Suppressor macrophage treated with lipopolysaccharide for 4 hours (primary cell): Measurements from ENCODE around the gene CDC14B.
"Not testable (repeated sequence)": the region's sequence is repeated elsewhere in the genome, so short reads cannot be mapped to it uniquely, and the experiment has no call there.

Source experiments
- DNase-seq: peaks from one replicate; pipeline ENCODE4 v3.0.0-alpha.2; 2020

CDC14B gene

DNA sequence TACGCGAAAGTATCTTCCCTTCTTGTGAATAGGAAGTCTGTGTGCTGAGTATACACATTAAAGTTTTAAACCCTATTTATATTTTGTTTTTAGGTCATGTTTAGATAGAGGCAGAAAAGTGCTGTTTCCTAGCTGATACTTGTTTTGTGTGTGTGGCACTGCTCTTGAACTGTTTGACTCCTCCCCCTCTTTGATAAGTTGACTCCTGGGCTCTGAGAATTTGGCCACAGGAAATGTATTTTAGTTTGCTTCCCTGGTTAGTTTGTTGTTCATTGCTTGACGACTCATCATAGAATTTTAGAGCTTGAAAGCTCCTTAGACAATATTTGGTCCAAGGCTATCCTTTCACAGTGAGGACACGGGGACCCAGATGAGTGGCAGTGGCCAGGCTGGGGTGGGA lies 2.0 kb upstream of the CDC14B start:
- DNase-seq = no peak

DNA sequence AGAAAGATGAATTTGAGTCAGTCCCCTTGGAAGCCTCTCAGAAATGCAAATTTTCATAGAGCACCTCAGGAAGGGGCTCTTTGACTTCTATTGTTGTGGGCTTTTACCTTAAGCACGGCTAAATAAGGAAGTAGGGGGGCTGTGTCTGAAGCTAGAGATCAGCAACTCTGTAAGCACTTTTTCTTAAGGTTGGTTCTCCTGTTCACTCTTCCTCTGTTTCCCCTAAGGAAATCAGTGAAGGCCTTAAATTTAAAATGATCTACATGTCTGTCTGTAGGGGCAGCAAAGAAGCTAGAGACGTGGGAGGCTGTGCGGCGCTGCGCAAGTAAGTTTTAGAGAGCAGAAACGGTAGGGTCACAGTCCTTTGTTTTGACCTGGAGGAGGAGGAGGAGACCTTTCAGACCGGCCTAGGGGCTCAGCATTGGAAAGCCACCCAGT lies 1.2 kb upstream of the CDC14B start:
- DNase-seq = no peak

DNA sequence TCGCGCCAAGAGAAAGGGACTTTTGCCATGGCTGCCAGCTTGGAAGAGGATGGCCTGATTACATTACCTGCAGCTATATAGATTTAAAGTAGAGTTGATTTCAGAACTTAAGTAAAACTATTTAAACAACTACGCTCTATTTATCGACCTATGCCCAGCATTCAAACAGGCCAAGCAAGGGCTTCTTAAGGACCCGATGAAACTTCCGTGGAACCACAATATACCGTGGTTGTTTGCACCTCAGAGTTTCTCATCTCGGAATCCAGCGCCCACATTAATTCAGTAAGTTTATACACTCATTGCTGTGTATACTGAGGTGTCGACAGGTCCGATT lies 505 bp upstream of the CDC14B start:
- DNase-seq = no peak

DNA sequence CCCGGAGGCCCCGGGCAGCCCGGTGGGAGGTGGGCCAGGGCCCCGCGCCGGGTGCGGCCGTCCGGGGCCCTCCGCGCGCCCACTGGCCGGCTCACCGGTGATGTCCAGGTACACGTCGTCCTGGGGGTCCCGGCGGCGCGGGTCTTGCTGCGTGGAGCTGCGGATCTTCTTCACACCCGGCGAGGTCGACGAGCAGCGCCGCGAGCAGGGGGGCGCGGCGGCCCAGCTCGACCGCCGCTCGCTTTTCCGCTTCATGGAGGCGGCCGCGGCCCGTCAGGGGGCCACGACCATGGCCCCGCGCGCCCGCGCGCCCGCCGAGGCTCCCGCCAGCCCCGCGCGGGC lies 548 bp downstream of the CDC14B start:
- DNase-seq = no peak

DNA sequence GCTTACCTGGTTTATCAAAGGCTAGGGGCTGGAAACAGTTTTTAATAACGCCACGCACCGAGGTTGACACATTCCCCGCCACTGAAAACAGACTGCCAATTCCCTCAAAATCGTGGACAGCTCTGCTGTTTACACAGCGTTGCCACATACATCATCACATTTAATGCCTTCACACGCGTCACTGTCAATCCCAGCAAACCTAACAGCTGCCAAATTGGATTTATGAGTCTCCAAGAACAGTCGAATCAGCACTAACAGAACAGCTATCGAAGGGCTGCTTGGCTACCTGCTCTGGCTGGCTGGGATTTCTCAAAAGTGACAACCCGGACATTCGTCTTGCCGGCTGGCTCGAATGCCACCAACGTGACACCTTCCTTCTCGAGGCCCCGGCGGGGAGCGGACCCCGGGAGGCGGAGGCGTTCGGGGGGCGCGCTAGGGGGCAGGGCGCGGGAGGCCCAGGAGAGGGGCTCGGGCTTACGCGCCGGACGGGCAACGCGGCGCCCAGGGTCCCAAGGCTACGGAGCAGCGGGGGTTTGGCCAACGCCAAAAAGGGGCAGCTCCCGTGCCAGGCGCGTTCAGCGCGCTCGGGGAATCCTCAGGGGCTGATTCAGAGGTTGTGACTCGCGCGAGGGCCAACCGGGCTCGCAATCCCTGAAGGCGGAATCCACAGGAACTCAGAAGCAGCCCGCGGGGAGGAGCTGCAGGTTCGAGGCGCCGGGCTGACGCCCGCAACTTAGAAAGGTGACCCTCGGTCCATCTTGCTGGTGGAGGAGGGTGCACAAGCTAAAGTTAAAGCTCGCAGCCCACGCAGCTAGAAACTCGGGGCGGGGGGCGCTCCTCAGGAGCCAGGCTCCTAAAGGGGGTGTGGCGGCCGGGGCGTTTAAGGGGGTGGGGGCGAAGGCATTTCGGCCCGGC lies 1.2 kb downstream of the CDC14B start:
- peak; percentile 33 for DNase-seq

DNA sequence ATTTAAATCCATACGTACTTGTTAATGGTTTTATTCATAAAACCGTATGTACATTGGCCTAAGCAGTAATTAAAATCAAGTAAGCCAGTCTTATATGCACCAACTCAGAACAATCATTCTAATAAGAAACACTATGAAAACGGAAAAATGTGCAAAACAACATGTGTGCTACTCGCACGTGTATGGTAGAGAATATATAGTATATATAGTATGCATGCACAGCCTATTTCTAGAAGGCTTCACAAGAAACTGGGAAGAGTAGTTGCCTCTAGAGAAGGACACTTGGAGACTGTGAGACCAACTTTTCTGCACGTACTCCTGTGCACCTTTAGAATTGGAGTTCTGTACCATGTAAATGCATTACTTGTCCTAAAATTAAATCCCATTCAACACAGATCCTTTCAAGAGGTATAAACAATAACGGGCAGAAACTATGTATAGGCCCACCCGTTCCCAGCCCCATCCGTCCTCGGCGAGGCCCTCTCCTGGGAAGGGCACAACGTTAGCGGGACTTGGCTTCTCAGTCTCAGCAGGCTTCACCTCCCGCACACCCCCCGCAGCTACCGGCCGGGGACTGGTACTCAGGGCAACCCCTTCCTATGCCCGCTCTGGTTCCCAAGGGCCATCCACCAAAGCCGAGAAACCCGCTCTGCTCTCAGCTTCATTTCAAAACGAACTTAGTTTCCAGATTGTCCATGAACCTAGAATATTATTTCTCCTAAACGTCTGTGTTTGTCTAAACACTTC lies 2.0 kb downstream of the CDC14B start:
- no peak for DNase-seq

- no peak for DNase-seq
These were observed 2.7 kb downstream of the CDC14B start for GRCh38 chr9:96616817-96617438.

DNA sequence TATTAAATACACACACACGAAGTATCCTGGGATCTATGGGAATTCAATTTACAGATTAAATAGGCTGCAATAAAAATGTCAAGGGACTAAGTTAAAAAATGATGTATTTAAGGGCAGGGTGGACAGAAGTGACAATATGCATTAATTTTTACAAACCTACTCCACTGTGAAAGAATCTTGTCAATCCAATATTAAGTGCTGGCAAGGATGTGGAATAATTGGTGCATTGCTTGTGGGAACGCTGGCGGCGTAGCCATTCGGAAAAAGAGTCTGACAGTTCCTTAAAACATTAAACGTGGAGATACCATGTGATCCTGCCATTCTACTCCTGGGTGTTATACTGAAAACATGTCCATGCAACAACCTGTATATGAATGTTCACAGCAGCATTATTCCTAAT lies 4.2 kb downstream of the CDC14B start:
- no peak for DNase-seq

GRCh38 chr9:96614664-96615063 lies 5.0 kb downstream of the CDC14B start:
- DNase-seq = not testable (repeated sequence)

DNA sequence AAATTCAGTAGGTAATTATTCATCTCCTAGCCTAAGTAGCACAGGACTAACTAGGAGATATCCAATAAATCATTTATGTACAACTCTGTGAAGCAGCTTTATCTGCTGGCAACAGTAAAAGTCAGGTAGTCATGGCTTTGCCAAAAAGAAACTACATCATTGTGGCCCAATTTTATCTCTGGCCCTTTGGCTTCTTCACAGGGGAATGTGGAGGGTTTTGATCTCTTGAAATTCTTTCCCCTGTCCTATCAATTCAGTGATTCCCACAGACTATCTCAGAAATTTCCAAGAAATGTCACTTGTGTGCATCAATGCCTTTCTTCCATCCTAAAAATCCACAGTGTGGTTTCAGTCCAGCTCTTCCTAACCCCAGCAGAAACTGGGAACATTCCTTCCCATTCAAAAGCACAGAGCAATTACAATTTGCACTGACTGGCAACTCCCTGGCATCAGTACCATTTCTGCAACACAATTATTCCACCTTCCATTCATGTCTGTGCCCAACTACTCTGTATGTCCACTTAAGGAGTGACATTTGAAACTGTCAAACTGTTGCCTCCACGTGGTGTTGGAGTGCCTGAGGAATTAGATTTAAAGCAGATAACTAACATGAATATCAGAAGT lies 6.6 kb downstream of the CDC14B start:
- no peak for DNase-seq

DNA sequence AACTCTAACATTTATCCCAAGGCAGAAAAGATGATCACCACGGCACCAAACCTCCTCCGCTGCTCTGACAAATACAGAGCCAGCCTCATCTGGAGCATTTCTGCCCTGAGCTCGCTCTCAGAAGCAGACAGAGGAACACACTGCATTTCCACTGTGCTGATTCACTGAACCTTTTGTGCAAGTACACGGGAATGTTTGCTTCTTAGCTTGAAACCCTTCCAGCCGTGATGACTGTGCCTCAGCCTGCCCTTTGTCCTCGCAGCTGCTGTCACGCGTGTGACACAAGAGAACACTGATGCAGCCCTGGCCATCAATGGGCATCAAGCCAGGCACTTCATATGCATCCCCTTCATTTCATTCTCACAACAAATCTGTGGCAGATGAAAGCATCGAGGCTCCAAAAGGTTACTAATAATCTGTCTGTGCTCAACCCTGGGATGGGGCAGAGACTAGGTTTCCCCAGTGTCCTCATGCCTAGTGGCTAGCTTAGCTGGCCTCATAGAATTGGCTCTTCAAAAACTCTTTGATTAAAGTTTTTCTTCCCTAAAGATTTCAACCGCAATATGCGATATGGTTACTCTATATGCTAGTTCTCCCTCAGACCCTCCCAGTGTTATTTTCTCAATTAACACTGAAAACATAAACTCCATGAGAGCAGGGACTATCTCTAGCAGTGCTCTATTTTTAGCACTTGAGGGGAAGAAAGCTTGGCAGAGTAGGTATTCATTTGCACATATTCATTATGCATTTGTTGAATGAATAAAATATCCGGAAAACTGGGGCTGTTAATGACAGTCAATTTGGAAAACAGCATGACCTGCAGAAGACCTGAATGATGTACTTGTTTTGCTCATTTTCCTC lies 7.3 kb downstream of the CDC14B start:
- DNase-seq = no peak

GRCh38 chr9:96611302-96611701 lies 8.3 kb downstream of the CDC14B start:
- no peak for DNase-seq

DNA sequence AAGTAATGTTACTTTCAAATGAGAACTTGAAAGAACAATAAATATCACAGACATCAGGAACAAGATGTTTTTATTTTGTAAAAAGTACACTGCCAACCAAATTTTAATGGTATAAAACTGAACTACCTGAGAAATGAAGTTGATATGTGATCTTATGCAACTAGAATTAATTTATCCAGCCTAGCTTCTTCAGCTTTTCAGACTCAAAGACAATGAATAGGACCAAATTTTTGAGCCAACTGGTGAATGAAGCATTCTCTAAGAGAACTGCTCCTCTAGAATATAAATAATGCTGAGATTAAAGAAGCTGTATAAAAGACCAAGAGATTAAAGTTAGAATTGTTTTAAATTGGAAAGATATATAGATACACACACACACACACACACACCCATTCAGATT lies 9.9 kb downstream of the CDC14B start:
- DNase-seq = no peak

GRCh38 chr9:96607971-96608370 lies 11.7 kb downstream of the CDC14B start:
- DNase-seq = no peak

DNA sequence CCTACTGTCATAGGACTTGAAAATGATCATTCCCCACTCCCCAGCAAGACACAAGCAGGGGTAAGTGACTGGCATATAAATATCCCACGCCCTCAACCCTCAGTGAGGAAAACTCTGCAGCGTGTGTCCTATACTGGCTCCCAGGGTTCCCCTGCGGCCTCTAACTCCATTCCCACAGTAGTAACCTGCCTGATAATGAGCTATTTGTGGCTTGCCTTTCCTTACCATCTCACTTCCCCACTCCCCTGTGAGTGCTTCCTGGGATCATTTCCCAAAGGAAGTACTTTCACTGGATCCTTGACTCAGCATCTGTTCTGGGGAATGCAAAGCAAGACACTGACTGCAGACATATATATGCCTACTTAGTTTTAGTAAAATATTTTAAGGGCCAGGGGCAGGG lies 14.3 kb downstream of the CDC14B start:
- no peak for DNase-seq

DNA sequence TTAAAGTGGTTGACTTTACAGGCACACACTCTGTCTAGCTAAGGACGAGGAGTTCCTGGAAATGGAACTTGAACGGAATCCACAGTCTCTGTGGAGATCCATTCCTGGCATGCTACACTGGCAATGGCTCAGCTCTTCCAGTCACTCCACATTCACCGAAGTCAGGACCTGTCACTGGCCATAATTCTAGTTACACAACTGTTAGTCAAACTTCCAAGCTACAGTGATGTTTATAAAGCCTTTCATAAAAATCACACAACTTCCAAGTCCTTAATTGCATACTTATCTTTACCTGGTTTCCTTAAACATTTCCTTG lies 15.7 kb downstream of the CDC14B start:
- no peak for DNase-seq

GRCh38 chr9:96603305-96604003 lies 16.2 kb downstream of the CDC14B start:
- no peak for DNase-seq

DNA sequence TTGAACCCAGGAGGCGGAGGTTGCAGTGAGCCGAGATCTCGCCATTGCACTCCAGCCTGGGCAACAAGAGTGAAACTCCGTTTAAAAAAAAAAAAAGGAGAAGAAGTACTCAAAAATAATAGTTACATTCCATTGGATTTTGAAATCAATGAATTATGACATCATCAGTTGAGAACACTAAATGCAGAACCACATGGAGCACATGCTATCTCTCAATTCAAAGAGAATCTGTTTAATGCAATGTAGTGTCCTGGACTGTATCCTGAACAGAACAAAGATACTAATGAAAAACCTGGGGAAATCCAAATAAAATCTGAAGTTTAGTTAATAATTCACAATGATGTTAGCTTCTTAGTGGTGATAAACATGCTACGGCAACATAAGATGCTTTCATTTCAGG lies 20.3 kb downstream of the CDC14B start:
- DNase-seq = peak; percentile 43

GRCh38 chr9:96596601-96597111 lies 23.0 kb downstream of the CDC14B start:
- no peak for DNase-seq

GRCh38 chr9:96587338-96588315 lies 32.0 kb downstream of the CDC14B start:
- no peak for DNase-seq

GRCh38 chr9:96585426-96585825 lies 34.2 kb downstream of the CDC14B start:
- no peak for DNase-seq
